H1 (cell line): ENCODE data around the gene CD300LG. TPM values are rescaled to one million over a fixed set of nuclear protein-coding genes. Genes with fewer than 3 reads are reported as not detected.

Source experiments
- CTCF ChIA-PET: fragments of 300-600 bp; sonication (Branson Sonifier 250); formaldehyde crosslinking; loops from one replicate; lab custom pipeline; 2021; ENCODE audit not compliant: partially characterized antibody; lab: Charles Lee
- POLR2A ChIA-PET: fragments of 300-600 bp; sonication (Branson Sonifier 250); formaldehyde crosslinking; loops from one replicate; lab custom pipeline; 2021; ENCODE audit warnings: inconsistent platforms; ENCODE audit not compliant: partially characterized antibody; lab: Charles Lee
- DNase-seq, 2 experiments: peaks; one replicate each; pipeline versions ENCODE4 v3.0.0 to v3.0.0-alpha.2; 2010 to 2022; ENCODE audit warnings: low spot score in 2 of 2, low read depth in 1 of 2, mixed read lengths in 1 of 2
- FAIRE-seq: peaks from 2 replicates; lab custom pipeline; 2011; peaks lifted over from hg19 to GRCh38; lab: Jason Lieb, UNC
- H2AFZ ChIP-seq: 2 replicates; pipeline ENCODE4 v1.8.1; 2012; ENCODE audit warnings: low read length, inconsistent platforms
- H2AK5ac ChIP-seq: 2 replicates; pipeline ENCODE4 v1.6.1; 2013; ENCODE audit warnings: low read depth, low read length
- H2BK120ac ChIP-seq: replicated peaks from 2 replicates; pipeline ENCODE3; 2013; ENCODE audit warnings: low read depth, low read length, inconsistent platforms
- H2BK12ac ChIP-seq: 2 replicates; pipeline ENCODE4 v1.6.1; 2013; ENCODE audit warnings: low read depth, low read length
- H2BK15ac ChIP-seq: 2 replicates; pipeline ENCODE4 v1.6.1; 2013; ENCODE audit warnings: low read length
- H2BK20ac ChIP-seq: 2 replicates; pipeline ENCODE4 v1.6.1; 2013; ENCODE audit warnings: low read length
- H2BK5ac ChIP-seq: 2 replicates; pipeline ENCODE4 v1.6.1; 2013; ENCODE audit warnings: low read depth, low read length
- H3K14ac ChIP-seq: 2 replicates; pipeline ENCODE4 v1.6.1; 2013; ENCODE audit warnings: inconsistent platforms; ENCODE audit not compliant: insufficient read length
- H3K18ac ChIP-seq: 2 replicates; pipeline ENCODE4 v1.6.1; 2013; ENCODE audit warnings: low read length; ENCODE audit errors: extremely low read depth
- H3K23ac ChIP-seq: 2 replicates; pipeline ENCODE4 v1.6.1; 2013; ENCODE audit warnings: inconsistent platforms; ENCODE audit not compliant: insufficient read length
- H3K23me2 ChIP-seq: 2 replicates; pipeline ENCODE4 v1.6.1; 2013; ENCODE audit warnings: low read depth, low read length
- H3K27ac ChIP-seq: 2 replicates; pipeline ENCODE4 v1.6.1; 2011; ENCODE audit warnings: low read depth, low read length, inconsistent platforms
- H3K27me3 ChIP-seq, 4 experiments: replicated peaks in 1 of 4; 1 replicate in 1 of 4; 2 replicates in 3 of 4; pipeline versions ENCODE4 v1.6.1 to v1.8.1; 2011 to 2013; ENCODE audit warnings: low read length in 3 of 4, mild to moderate bottlenecking in 3 of 4, inconsistent platforms in 2 of 4, mixed read lengths in 2 of 4, moderate library complexity in 1 of 4; ENCODE audit not compliant: control insufficient read depth in 3 of 4, insufficient read depth in 3 of 4; ENCODE audit errors: extremely low read depth in 1 of 4
- H3K36me3 ChIP-seq, 4 experiments: 2 replicates each; pipeline versions ENCODE4 v1.6.1 to v1.8.1; 2011 to 2013; ENCODE audit warnings: mild to moderate bottlenecking in 4 of 4, low read length in 3 of 4, moderate library complexity in 2 of 4, control low read depth in 1 of 4, inconsistent platforms in 1 of 4; ENCODE audit not compliant: insufficient read depth in 4 of 4, control insufficient read depth in 2 of 4
- H3K4ac ChIP-seq: replicated peaks from 2 replicates; pipeline ENCODE3; 2013; ENCODE audit warnings: low read length, low read depth, mixed read lengths, inconsistent platforms; ENCODE audit not compliant: insufficient read length
- H3K4me1 ChIP-seq, 4 experiments: replicated peaks in 1 of 4; 1 replicate in 1 of 4; 2 replicates in 3 of 4; pipeline versions ENCODE4 v1.6.1 to v1.8.1; 2011 to 2013; ENCODE audit warnings: low read length in 3 of 4, inconsistent platforms in 2 of 4, mixed read lengths in 1 of 4; ENCODE audit not compliant: insufficient read depth in 4 of 4, control insufficient read depth in 3 of 4
- H3K4me2 ChIP-seq, 2 experiments: 2 replicates each; pipeline versions ENCODE4 v1.6.1 to v1.8.1; 2011 to 2013; ENCODE audit warnings: low read depth in 2 of 2, low read length in 2 of 2, control low read depth in 1 of 2, inconsistent platforms in 1 of 2, mild to moderate bottlenecking in 1 of 2; ENCODE audit not compliant: insufficient read depth in 1 of 2
- H3K4me3 ChIP-seq, 4 experiments: fragments of 200-600, 300-600 bp in 1 of 4; sonication (generic), shearing (Covaris generic), sonication (Bioruptor Twin) in 1 of 4; 2 replicates each; pipeline versions ENCODE4 v1.5.1 to v1.8.1; 2011 to 2016; ENCODE audit warnings: low read length in 4 of 4, low read depth in 3 of 4, control low read depth in 2 of 4, inconsistent platforms in 2 of 4, mild to moderate bottlenecking in 2 of 4, mixed read lengths in 1 of 4, moderate library complexity in 1 of 4; ENCODE audit not compliant: insufficient read depth in 2 of 4; ENCODE audit errors: extremely low read depth in 1 of 4
- H3K56ac ChIP-seq: replicated peaks from 2 replicates; pipeline ENCODE3; 2013; ENCODE audit warnings: low read depth, mild to moderate bottlenecking, mixed read lengths, low read length, inconsistent platforms; ENCODE audit not compliant: insufficient read length
- H3K79me1 ChIP-seq: 2 replicates; pipeline ENCODE4 v1.6.1; 2013; ENCODE audit warnings: low read depth, low read length, control low read depth
- H3K79me2 ChIP-seq, 2 experiments: 2 replicates each; pipeline versions ENCODE4 v1.6.1 to v1.8.1; 2012 to 2013; ENCODE audit warnings: low read length in 2 of 2, mild to moderate bottlenecking in 2 of 2, inconsistent platforms in 1 of 2; ENCODE audit not compliant: insufficient read depth in 2 of 2, control insufficient read depth in 1 of 2
- H3K9ac ChIP-seq, 4 experiments: replicated peaks in 1 of 4; 1 replicate in 1 of 4; 2 replicates in 3 of 4; pipeline versions ENCODE4 v1.6.1 to v1.8.1; 2011 to 2013; ENCODE audit warnings: low read depth in 3 of 4, low read length in 3 of 4, control low read depth in 2 of 4, mild to moderate bottlenecking in 2 of 4, moderate library complexity in 2 of 4, inconsistent platforms in 1 of 4; ENCODE audit errors: extremely low read depth in 1 of 4
- H3K9me3 ChIP-seq, 2 experiments: 2 replicates each; pipeline versions ENCODE4 v1.6.1 to v1.8.1; 2012 to 2013; ENCODE audit warnings: mild to moderate bottlenecking in 2 of 2, moderate library complexity in 2 of 2, control low read depth in 1 of 2, inconsistent platforms in 1 of 2, low read depth in 1 of 2, low read length in 1 of 2, mixed read lengths in 1 of 2; ENCODE audit not compliant: insufficient read depth in 2 of 2
- H4K20me1 ChIP-seq, 2 experiments: replicated peaks in 1 of 2; 2 replicates each; pipeline versions ENCODE3 to v1.8.1; 2011 to 2013; ENCODE audit warnings: inconsistent platforms in 2 of 2, low read length in 2 of 2, mild to moderate bottlenecking in 1 of 2; ENCODE audit not compliant: insufficient read depth in 2 of 2, control insufficient read depth in 1 of 2
- H4K5ac ChIP-seq: 2 replicates; pipeline ENCODE4 v1.6.1; 2013; ENCODE audit warnings: low read length, low read depth, mixed read lengths, inconsistent platforms; ENCODE audit not compliant: insufficient read length
- H4K8ac ChIP-seq: 2 replicates; pipeline ENCODE4 v1.8.0; 2013; ENCODE audit warnings: mild to moderate bottlenecking, moderate library complexity, low read length, inconsistent platforms; ENCODE audit not compliant: insufficient read depth; ENCODE audit errors: extremely low read depth
- H4K91ac ChIP-seq: replicated peaks from 2 replicates; pipeline ENCODE3; 2013; ENCODE audit warnings: low read length, mixed read lengths, inconsistent platforms; ENCODE audit not compliant: insufficient read length
- ASH2L ChIP-seq: fragments of 200-600, 300-600 bp; sonication (generic); IDR thresholded peaks from one replicate; pipeline ENCODE4 v1.7.1; 2017; ENCODE audit warnings: low read length
- BACH1 ChIP-seq: IDR thresholded peaks from 2 replicates; pipeline ENCODE4 v1.6.1; 2012; ENCODE audit warnings: low read length, improper control_type of control experiment
- BCL11A ChIP-seq, 2 experiments: IDR thresholded peaks; one replicate each; pipeline ENCODE4 v1.6.1; 2011; ENCODE audit warnings: low read depth in 2 of 2, low read length in 2 of 2, mild to moderate bottlenecking in 2 of 2
- CBX5 ChIP-seq: fragments of 300-800, 300-1000 bp; sonication (generic); IDR thresholded peaks from 2 replicates; pipeline ENCODE4 v1.7.1; 2016; ENCODE audit warnings: antibody characterized with exemption, low read length, low read depth
- CHD2 ChIP-seq: IDR thresholded peaks from 2 replicates; pipeline ENCODE4 v1.6.1; 2012; ENCODE audit warnings: low read length, improper control_type of control experiment
- E2F6 ChIP-seq: IDR thresholded peaks from 2 replicates; pipeline ENCODE4 v1.6.1; 2012; ENCODE audit warnings: inconsistent platforms
- MAFK ChIP-seq: IDR thresholded peaks from 2 replicates; pipeline ENCODE4 v1.6.1; 2012; ENCODE audit warnings: low read depth, mild to moderate bottlenecking, improper control_type of control experiment, low read length
- RAD21 ChIP-seq, 2 experiments: IDR thresholded peaks in 1 of 2; conservative IDR thresholded peaks in 1 of 2; 2 replicates each; pipeline ENCODE4 v1.6.1; 2011; ENCODE audit warnings: low read depth in 2 of 2, low read length in 2 of 2, improper control_type of control experiment in 1 of 2, inconsistent platforms in 1 of 2, mild to moderate bottlenecking in 1 of 2, moderate library complexity in 1 of 2
- RBBP5 ChIP-seq: IDR thresholded peaks from 2 replicates; pipeline ENCODE4 v1.7.1; 2012; ENCODE audit warnings: low read depth, mild to moderate bottlenecking, inconsistent platforms, low read length, moderate library complexity, borderline replicate concordance
- SIN3A ChIP-seq, 2 experiments: IDR thresholded peaks in 1 of 2; conservative IDR thresholded peaks in 1 of 2; 2 replicates each; pipeline ENCODE4 v1.6.1; 2011 to 2012; ENCODE audit warnings: low read length in 2 of 2, improper control_type of control experiment in 1 of 2, low read depth in 1 of 2, mild to moderate bottlenecking in 1 of 2
- SP1 ChIP-seq: IDR thresholded peaks from 2 replicates; pipeline ENCODE4 v1.6.1; 2011; ENCODE audit warnings: low read depth, low read length
- SRF ChIP-seq: IDR thresholded peaks from 2 replicates; pipeline ENCODE4 v1.6.1; 2011; ENCODE audit warnings: mild to moderate bottlenecking, low read depth, low read length, moderate library complexity
- TAF1 ChIP-seq: IDR thresholded peaks from 2 replicates; pipeline ENCODE4 v1.6.1; 2011; ENCODE audit warnings: mild to moderate bottlenecking, low read depth, low read length
- WGBS, 2 experiments: shearing (Covaris generic) in 1 of 2; methylation state at CpG; one replicate each; pipeline versions ENCODE4 v1.1.6 to v1.1.7; 2013 to 2015; ENCODE audit warnings: low lambda C conversion rate in 2 of 2, mixed read lengths in 2 of 2, inconsistent platforms in 1 of 2, low coverage in 1 of 2, missing lambda C conversion rate in 1 of 2; ENCODE audit not compliant: insufficient replicate concordance in 2 of 2, insufficient coverage in 1 of 2, insufficient read length in 1 of 2; ENCODE audit errors: extremely low coverage in 1 of 2, missing lambda C conversion rate in 1 of 2; 5-methylcytosine and 5-hydroxymethylcytosine counted together
- polyA plus RNA-seq, 7 experiments: library from polyadenylated mRNA; depleted of rRNA in 3 of 7; stranded (reverse) in 5 of 7; unstranded in 2 of 7; fragments of >200 nt in 5 of 7; fragments of 200-250 nt in 2 of 7; gene quantifications; 1 replicate in 5 of 7; 2 replicates in 1 of 7; 4 replicates in 1 of 7; pipeline versions ENCODE4 v1.2.1 to v1.2.3, GENCODE V29; 2011 to 2013; ENCODE audit warnings: missing spikeins in 2 of 7, mixed read lengths in 2 of 7
- total RNA-seq: library from RNA; stranded (reverse); fragmentation: NEBNext Ultra II Directional; extraction: Animal tissue kit (Norgen Biotek cat#: 25700); gene quantifications from 2 replicates; pipeline ENCODE4 v1.2.1, GENCODE V29; 2021

The CD300LG gene
- total and polyA plus RNA-seq, 2 of the 8 experiments (the other 6 are each of a cell fraction or from before 2014, with no cell fraction given) = 0.06 TPM; not detected in 1

- no peak overlapping the region for H2BK20ac ChIP-seq
- TF ChIP-seq CHD2 (no peak), MAFK (no peak), TAF1 (no peak), SRF (no peak), BACH1 (no peak), RAD21 (IDR thresholded peaks at IDR 0.05 in 1 of 2, conservative IDR thresholded peaks at IDR 0.05 in 1 of 2; ENCODE audit: low read depth in 2 of 2, low read length in 2 of 2) (no peak), CBX5 (no peak), ASH2L (no peak), RBBP5 (no peak), SIN3A (conservative IDR thresholded peaks at IDR 0.05 in 1 of 2, IDR thresholded peaks at IDR 0.05 in 1 of 2; ENCODE audit: low read depth in 1 of 2, low read length in 2 of 2) (no peak), SP1 (no peak), E2F6 (no peak), BCL11A (IDR thresholded peaks at IDR 0.05; ENCODE audit: low read depth in 2 of 2, low read length in 2 of 2) (no peak)
Measured at GRCh38 chr17:43911904-43912303, 64.9 kb downstream of the CD300LG start.

More at GRCh38 chr17:43911904-43912303, 64.9 kb downstream of the CD300LG start:
- 85% methylated on average over 8 of the region's 8 CpGs; no CpG with 5 or more reads in 1 of the 2 experiments for WGBS, 2 experiments
- Histone ChIP-seq H2BK5ac (no peak overlapping the region), H2AK5ac (0 out of 2 replicates have a peak overlapping the region, but pooled peaks have one; percentile 13), H3K79me2 (no peaks in the 10 kb centered on the region), H3K4me3 (no peak overlapping the region), H3K9me3 (no peaks in the 10 kb centered on the region), H3K4ac (no peak overlapping the region), H3K18ac (no peak overlapping the region), H3K27ac (no peak overlapping the region), H3K14ac (no peak overlapping the region), H3K4me1 (peaks cover 4 to 6% (median 4%) of the 10 kb centered on the region in 4 experiments; a peak in 5 of 7 replicates), H3K4me2 (no peak overlapping the region), H3K9ac (no peak overlapping the region), H2BK120ac (no peak overlapping the region), H3K56ac (no peak overlapping the region), H3K23me2 (peaks cover 16% of the 10 kb centered on the region), H4K20me1 (peaks cover 0 to 7% of the 10 kb centered on the region in 2 experiments), H2AFZ (no peak overlapping the region), H3K23ac (no peak overlapping the region), H4K8ac (no peak overlapping the region), H4K91ac (no peak overlapping the region), H4K5ac (no peak overlapping the region), H2BK12ac (no peak overlapping the region), H2BK15ac (peak overlapping the region; percentile 72; the same call in 1 of the 2 replicates), H3K79me1 (no peaks in the 10 kb centered on the region), H3K27me3 (peaks cover 0 to 15% (median 11%) of the 10 kb centered on the region in 4 experiments; a peak in 6 of 7 replicates), H3K36me3 (no peaks in the 10 kb centered on the region; a peak in 1 of 8 replicates)
- CTCF ChIA-PET = interaction anchor here (1.0 to 25.8 kb wide), 8 partner anchors 11 to 122 kb away, joined by 3 to 403 read pairs (median 30); partner anchors contain the start of gene PPY
- POLR2A ChIA-PET = interaction anchor here (1.5 kb wide), 1 partner anchor 11 kb away, joined by 4 read pairs; no protein-coding TSS in a partner anchor
- FAIRE-seq (no peak), DNase-seq (no peak)
